Fibroblast of mammary gland (primary cell): ENCODE measurements around the gene ZMYND12.

ENCODE experiments used
- DNase-seq: peaks from one replicate; pipeline ENCODE4 v3.0.0-alpha.2; 2010; ENCODE audit warnings: low read depth
- H3K4me3 ChIP-seq: 2 replicates; pipeline ENCODE4 v1.5.1; 2011; ENCODE audit warnings: low read depth, mild to moderate bottlenecking, low read length, moderate library complexity; ENCODE audit not compliant: control insufficient read depth
- TF ChIP-seq, protein P1 (sequence below): conservative IDR thresholded peaks from 2 replicates; pipeline ENCODE4 v1.5.1; 2011; ENCODE audit warnings: low read depth, low read length, inconsistent platforms; ENCODE audit not compliant: control insufficient read depth, insufficient read depth

The ZMYND12 gene

GRCh38 chr1:42422737-42423136, 33.1 kb downstream of the ZMYND12 start:
- H3K4me3 ChIP-seq = no peak overlapping the region
- TF ChIP-seq, protein P1, sequence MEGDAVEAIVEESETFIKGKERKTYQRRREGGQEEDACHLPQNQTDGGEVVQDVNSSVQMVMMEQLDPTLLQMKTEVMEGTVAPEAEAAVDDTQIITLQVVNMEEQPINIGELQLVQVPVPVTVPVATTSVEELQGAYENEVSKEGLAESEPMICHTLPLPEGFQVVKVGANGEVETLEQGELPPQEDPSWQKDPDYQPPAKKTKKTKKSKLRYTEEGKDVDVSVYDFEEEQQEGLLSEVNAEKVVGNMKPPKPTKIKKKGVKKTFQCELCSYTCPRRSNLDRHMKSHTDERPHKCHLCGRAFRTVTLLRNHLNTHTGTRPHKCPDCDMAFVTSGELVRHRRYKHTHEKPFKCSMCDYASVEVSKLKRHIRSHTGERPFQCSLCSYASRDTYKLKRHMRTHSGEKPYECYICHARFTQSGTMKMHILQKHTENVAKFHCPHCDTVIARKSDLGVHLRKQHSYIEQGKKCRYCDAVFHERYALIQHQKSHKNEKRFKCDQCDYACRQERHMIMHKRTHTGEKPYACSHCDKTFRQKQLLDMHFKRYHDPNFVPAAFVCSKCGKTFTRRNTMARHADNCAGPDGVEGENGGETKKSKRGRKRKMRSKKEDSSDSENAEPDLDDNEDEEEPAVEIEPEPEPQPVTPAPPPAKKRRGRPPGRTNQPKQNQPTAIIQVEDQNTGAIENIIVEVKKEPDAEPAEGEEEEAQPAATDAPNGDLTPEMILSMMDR = no peak
- DNase-seq = no peak

GRCh38 chr1:42420911-42421585, 34.8 kb downstream of the ZMYND12 start:
- no peak overlapping the region for H3K4me3 ChIP-seq
- peak; percentile 94 for DNase-seq
- TF ChIP-seq, protein P1 = no peak

DNA sequence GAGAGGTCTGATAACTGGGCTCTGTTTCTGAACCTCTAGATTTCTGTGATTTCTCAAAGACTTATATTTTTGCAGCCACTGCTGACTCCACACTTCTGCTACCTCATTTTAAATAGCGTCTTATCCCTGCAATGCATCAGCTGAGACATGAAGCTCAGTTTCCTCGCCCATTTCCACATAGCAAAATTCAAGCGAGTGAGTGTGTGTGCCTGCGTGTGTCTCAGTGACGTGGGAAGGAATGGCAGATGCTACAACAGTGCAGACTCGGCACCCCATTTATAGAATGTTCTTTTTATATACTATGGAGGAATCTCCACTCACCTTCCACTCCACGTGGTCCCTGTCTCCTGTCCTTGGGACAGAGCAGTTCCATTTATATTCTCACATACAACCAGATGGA, 35.7 kb downstream of the ZMYND12 start:
- DNase-seq = peak; percentile 29
- TF ChIP-seq, protein P1 = no peak
- H3K4me3 ChIP-seq = no peak overlapping the region

- H3K4me3 ChIP-seq = no peak overlapping the region
- peak; percentile 28 for DNase-seq
- TF ChIP-seq, protein P1 = no peak
Observed at GRCh38 chr1:42419126-42419821, 36.5 kb downstream of the ZMYND12 start.

DNA sequence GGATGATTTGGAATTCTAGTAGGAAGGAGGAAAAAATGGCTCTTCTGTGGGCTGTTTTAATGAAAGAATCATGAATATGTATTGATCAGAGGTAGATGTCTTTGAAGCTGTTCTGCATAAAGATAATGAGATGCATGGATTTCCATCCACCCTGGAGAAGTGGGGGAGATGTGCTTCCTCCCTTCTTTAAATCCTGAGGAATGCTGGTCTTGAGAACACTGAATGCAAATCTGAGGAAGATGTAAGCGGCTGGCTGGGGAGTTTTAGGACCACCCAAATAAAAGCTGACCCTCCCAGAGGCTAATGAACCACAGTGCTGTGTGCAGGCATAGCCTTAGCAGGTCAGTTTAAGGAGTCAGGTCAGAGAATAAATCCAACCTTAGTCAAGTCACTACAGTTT, 37.3 kb downstream of the ZMYND12 start:
- no peak overlapping the region for H3K4me3 ChIP-seq
- DNase-seq = no peak
- TF ChIP-seq, protein P1 = no peak

GRCh38 chr1:42417166-42417565, 38.7 kb downstream of the ZMYND12 start:
- DNase-seq = no peak
- TF ChIP-seq, protein P1 = no peak

More at GRCh38 chr1:42417166-42417565, 38.7 kb downstream of the ZMYND12 start:
- no peak overlapping the region for H3K4me3 ChIP-seq
